SHP77 treated with DMSO at 0.1 percent for 48 hours (cell line): ENCODE results near the gene CPNE7.
"Not testable (repeated sequence)": the region's sequence is repeated elsewhere in the genome, so short reads cannot be mapped to it uniquely, and the experiment has no call there.

Source experiments
- DNase-seq: peaks from one replicate; lab custom pipeline; 2025; lab: John Stamatoyannopoulos, UW

CPNE7 gene

DNA sequence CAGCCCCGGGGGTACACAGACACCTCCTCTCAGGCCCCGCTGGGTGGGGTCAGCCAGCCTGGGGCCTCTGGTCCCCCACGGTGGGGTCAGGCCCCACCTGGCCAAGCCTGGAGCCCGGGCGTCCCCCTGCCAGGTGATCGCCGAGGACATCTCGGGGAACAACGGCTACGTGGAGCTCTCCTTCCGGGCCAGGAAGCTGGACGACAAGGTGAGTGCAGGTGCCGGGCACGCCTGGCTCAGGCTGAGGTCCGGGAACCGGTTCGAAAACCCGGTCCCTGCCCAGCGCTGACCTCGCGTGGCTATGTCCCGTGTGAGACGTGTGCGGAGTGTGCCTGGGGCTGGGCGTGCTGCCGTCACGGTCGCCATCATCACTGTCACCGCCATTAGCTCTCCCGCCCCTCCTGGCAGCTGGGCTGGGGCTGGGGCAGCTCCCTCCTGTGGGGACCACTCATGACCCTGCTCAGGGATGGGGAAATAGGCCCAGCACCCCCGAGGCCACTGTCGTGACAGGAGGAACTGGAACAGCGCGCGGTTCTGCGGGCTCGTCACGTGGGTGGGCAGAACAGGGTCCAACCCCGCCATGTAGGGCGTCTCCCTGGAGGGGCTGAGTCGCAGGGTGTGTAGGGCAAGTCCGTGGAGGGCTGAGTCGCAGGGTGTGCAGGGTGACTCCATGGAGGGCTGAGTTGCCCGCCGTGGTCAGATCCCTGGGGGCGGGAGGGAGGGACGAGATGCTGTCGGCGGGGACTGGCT is 8.5 kb downstream of the CPNE7 start:
- no peak for DNase-seq

DNA sequence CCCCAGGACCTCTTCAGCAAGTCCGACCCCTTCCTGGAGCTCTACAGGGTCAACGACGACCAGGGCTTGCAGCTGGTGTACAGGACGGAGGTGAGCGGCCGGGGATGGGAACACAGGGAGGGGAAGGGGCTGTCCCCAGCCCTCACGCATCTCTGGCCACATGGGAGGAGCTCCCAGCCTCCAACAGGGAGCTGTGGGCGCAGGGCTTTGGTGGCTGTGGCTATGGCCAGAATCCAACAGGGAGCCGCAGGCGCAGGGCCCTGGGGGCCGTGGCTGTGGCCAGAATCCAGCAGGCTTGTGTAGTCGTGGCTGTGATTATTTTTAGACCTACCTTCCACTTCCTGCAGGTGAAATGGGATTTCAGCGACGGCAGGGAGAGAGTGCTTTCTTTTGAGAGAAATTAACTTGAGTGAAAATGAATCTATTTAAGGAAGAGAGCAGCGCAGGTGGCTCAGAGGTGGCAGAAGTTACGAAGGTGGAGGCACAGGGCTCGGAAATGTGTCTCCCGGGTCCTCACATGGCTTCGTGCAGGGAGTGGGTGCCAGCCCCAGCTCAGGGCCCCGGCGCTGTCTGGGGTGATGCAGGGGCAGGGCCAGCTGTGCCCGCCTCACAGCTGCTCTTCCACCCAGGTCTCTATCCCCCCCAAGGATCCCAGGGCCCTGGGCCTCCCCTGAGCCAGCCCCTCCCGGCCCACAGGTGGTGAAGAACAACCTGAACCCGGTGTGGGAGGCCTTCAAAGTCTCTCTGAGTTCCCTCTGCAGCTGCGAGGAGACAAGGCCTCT is 9.4 kb downstream of the CPNE7 start:
- no peak for DNase-seq

DNA sequence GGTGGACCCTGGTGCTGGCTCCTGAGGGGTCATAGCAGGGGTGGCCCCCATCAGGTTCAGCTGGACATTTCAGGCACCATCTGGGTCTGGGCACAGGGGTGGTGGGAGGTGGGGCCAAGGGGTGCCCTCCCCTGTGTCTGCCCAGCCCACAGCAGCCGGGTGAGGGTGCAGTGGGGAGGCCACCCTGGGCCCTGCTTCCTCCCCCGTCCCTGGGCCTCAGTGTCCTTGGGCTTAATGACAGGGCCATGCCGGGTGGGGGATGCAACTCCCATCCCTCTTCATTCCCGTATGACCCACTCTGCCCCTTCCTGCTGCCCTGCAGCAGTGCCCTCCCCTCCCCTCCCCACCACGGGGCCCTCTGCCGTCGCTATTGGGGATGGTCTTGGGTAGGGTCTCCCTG is 10.7 kb downstream of the CPNE7 start:
- no peak for DNase-seq

DNA sequence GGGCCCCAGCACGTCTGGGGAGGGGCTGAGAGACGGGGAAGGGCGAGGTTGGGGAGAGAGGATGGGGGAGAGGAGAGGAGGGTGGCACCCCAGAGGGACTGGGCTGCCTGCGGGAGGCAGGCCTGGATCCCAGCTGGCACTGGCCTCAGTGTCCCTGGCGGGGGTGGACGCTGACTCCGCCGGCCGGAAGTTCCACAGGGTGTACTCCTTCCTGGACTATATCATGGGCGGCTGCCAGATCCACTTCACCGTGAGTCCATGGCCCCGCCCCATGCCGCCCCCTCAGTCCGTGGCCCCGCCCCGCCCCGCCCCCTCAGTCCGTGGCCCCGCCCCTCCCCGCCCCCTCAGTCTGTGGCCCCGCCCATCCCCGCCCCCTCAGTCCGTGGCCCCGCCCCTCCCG is 11.3 kb downstream of the CPNE7 start:
- DNase-seq, result no peak

DNA sequence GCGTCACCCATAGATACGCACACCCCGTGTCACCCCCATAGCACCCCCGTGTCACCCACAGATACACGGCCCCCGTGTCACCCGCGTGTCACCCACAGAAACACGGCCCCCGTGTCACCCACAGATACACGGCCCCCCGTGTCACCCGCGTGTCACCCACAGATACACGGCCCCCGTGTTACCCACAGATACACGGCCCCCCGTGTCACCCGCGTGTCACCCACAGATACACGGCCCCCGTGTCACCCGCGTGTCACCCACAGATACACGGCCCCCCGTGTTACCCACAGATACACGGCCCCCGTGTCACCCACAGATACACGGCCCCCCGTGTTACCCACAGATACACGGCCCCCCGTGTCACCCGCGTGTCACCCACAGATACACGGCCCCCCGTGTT is 12.1 kb downstream of the CPNE7 start:
- not testable (repeated sequence) for DNase-seq

DNA sequence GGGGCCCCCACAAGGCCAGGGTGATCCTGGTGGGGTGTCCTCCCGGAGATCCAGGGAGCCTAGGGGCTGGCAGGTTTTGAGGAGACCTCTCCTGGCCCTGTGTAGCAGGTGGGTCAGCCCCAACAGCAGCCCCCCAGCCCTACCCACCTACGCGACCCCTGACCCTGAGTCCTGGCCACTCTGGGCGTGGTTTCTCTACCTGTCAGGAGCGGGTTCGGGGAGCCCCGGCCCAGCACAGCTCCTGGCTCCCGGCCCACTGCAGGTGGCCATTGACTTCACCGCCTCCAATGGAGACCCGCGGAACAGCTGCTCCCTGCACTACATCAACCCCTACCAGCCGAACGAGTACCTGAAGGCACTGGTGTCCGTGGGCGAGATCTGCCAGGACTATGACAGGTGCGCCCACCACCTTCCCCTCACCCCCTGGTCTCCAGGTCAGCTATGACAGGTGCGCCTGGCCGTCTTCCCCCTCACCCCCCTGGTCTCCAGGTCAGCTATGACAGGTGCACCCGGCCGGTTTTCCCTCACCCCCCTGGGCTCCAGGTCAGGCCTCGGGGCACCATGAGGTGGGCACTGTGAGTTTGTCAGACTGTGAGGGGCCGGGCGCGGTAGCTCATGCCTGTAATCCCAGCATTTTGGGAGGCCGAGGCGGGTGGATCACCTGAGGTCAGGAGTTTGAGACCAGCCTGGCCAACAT is 13.0 kb downstream of the CPNE7 start:
- DNase-seq, result no peak

DNA sequence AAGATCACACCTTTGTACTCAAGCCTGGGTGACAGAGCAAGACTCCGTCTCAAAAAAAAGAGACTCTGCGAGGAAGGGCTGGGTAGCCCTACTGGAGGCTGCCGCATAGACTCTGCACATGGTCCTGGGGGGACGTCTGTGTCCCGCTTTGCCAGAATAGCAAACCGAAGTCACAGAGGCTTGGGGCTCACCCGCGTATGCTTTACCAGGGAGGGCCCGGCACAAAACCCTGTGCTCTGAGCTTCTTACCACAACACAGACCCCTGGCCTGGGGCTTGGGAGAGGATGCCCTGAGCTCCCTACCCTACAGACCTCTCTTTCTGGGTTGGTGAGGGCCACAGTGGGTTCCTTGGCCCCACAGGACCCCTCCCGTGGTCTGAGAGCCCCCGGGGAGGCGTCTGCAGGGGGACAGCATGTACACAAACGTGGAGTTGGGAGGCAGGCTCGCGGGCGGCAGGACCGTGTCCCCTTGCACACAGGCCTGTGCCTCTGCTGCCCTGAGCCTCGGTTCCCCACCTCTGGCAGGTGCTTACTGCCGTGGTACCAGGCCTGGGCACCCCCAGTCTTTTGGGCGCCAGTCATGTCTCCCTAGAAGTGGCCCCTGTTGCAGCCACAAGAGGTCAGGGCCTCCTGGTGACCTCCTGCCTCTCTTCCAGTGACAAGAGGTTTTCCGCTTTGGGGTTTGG is 13.8 kb downstream of the CPNE7 start:
- no peak for DNase-seq

DNA sequence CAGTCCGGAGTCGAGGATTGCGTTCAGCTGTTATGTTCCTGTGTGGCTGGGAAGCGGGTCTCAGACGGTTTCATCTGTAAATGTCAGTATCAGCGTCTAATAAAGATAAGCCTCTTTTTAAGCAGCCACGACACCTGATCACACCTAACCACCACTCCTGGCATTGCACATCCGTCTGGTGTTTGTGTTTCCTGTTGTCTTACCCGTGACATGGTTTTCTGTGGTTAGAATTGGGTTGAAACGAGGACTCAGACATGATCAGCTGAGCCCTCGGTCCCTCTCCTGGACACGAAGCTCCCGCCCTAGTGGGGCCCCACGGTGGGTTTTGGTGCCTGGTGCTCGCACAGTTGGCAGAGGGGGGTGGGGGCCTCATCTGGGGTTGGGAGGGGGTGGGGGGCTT is 18.3 kb downstream of the CPNE7 start:
- DNase-seq, result no peak

DNA sequence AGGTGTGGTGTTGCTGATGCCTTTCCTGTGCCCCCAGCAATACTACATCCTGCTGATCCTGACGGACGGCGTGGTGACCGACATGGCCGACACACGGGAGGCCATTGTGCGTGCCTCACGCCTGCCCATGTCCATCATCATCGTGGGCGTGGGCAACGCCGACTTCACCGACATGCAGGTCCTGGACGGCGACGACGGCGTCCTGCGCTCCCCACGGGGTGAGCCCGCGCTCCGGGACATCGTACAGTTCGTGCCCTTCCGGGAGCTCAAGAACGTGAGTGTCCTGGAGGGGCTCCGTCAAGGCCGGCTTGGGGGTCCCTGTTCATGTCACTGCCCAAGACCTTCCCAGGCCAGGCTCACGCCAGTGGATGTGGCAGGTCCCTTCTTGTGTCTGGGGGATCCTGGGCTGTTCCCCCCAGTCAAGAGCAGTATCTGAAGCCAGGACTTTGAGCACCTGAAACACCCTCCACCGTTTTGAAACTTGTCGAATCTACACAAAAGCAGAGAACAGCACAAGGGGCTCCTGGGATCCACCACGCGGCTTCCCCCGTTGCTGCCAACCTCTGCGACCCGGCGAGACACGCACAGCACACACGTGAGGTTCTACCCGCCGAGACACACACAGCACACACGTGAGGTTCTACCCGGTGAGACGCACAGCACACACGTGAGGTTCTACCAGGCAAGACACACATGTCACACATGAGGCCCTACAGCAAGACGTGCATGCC is 19.9 kb downstream of the CPNE7 start:
- DNase-seq, result no peak

DNA sequence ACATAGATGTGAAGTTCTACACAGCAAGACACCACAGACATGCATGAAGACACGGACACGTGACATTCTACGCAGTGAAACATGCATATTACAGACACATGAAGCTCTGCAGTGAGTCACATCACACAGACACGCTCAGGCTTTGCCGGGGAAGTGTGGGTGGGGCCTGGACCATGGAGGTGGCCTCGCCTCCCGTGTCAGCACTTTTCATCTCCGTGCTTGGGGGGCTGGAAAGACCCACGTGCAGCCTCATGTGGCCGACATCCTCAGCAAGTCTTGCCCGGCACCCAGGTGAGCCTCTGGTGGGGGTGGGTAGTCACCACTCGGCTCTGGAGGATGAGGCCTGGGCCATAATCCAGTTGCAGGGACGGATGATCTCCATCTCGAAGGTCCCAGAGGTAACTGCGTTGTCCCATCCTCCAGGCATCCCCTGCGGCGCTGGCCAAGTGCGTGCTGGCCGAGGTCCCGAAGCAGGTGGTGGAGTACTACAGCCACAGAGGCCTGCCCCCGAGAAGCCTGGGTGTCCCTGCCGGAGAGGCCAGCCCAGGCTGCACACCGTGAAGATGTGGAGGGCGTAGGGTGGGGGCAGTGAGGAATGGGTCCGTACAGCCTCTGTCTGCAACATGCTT is 20.6 kb downstream of the CPNE7 start:
- DNase-seq, result no peak

DNA sequence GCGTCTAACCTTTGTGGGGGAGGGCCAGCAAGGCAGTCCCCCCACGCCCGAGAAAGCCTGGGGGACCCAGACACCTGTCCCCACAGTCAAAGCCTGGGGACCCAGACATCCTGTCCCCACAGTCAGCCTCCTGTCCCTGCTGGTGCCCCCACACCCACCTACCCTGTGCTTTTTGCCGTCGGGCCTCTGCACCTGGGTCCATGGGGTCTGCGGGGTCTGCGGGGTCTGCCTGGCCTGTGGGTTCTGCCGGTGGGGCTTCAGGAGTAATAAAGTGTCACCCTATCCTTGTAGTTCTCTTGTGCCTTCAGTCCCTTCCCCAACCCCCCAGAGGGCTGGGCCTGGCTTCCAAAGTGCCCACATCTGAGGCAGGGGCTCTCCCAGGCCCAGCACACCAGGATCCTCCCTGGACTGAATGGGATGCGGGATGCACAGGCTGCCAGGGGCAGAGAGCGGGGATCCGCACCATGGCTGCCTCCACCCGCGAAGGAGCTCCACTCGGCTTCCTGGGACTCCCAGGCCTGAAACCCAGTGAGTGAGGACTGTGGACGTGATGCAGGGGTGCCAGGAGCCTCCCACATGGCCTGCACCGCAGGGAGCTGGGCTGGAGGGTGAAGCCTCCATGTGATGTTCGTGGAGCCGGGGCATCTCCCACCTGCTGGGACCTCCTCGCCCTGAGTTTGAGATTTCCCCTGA is 21.5 kb downstream of the CPNE7 start:
- no peak for DNase-seq

DNA sequence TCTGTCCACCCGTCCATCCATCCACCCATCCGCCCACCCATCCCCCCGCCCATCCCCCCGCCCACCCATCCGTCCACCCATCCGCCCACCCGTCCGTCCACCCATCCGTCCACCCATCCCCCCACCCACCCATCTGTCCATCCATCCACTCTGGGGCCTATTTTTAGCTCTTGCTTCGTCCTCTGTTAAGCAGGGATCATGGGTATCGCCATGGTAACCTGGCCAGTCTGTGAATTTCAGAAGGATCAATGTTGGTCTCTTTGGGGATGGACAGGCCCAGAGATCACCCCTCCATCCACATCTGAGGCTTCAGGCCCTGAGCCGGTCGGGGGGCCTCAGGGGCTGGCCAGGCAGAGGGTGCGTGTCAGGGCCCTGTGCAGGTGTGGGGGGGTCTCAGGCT is 22.6 kb downstream of the CPNE7 start:
- no peak for DNase-seq

DNA sequence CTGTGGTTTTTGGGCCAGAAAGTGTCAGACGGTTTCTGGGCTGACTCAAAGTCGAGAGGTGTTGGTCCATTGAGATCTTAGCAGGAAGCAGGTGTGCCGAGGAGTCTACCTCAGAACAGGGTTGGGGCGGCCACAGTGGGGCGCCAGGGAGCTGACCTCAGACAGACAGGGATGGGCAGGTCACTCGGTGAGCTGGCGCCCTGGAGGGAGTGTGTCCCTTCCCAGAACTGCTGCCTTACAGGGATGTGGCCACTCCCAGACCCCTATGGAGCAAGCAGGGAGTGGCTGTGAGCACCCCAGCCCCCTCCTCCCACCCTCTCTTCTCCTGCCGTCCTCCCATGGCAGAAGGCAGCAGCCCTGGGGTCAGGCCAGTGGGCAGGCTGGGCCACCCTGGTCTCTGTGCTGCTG is 23.9 kb downstream of the CPNE7 start:
- DNase-seq, result peak; percentile 70

DNA sequence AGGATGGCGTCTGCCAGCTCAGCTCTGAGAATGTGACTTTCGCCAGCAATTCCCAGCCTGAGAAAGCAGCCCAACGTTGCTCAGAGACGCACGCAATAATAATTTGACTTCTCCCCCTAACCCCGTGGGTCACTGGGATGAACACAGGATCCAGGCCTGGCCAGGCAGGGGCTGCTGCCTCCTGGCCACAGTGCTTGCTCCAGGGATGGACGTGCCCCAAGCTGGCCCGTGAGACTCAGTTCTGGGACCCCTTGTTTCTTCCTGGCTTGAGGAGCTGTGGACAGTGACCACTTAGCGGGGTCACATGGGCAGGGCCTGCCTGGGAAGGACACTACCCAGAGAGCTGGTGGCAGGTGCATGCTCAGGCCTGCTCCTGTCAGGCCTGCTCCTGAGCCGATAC is 24.3 kb downstream of the CPNE7 start:
- DNase-seq, result no peak

DNA sequence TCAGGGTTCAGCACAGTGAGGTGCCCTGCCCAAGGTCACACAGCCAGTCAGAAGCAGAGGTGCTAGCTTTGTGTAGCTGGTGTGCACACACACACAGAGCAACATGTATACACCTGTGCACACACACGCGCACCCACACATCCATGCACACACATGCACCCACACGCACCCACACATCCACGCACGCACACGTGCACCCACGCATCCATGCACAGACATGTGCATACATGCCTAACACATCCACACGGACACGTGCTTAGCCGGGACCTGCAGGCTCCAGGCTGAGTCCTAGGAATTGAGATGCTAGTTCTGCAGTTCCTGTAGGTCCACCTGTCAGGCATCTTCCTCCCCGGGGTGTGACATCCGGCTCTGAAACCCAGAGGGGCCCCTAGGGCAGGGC is 24.9 kb downstream of the CPNE7 start:
- no peak for DNase-seq

DNA sequence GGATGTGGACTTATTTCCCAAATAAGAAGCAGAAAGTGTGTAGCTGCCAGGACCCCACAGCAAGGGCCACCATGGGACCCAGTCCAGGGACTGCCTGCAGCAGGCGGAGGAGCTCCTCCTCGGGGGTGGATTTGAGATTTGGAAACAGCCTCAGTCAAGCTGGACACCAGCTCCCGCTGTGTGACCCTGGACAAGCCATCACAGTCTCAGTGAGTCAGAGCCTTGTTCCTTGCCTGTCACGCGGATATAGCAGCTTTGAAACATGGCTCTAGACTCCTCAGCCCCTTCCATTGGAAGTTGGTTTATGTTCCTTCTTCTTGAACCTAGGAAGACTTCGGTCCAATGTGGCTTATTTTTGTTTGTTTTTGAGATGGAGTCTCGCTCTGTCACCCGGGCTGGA is 25.4 kb downstream of the CPNE7 start:
- DNase-seq, result no peak

DNA sequence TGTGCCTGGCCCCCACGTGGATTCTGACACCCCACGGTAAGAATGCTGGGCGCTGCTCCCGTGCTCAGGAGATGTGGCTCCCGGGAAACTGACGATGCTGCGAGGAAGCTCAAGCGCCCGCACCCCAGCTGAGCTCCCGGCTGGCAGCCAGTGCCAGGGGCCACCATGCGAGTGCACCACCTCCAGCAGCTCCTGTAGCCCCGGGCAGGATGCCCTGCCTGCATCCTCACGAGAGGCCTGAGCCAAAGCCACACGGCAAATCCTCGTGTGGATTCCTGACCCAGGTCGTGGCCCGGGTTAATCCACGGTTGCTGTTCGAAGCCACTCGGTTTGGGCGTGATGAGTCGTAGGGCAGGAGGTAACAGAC is 26.3 kb downstream of the CPNE7 start:
- DNase-seq, result no peak

DNA sequence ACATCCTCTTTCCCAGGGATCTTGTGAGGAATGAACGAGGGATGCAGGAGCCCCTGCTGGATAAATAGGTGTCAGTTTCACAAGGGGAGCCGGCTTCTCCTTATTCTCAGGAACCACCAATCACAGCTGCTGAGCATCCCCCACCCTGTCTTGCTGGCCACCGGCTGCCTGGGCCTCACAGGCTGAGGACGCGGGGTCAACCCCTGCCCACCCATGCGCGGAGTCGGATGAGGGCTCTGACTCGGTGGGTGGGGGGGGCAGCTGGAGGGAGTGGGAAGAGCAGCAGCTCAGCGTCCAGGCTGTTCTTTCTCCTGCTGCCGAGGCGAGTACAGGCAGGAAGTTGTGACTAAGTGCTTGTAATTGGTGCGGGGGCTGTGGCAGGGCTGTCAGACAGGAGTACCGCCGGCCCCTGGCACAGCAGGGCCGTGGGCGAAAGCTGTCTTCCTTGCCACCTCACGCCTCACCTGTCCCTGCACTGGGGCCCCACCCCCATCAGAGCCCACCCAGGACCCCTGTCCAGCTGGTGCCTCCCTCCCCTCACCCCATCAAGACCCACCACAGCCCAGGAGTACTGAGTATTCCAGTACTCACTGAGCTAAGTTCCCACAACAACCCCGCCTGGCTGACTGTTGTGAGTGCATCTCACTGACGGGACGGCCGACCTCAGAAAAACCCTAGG is 26.9 kb downstream of the CPNE7 start:
- DNase-seq, result no peak

DNA sequence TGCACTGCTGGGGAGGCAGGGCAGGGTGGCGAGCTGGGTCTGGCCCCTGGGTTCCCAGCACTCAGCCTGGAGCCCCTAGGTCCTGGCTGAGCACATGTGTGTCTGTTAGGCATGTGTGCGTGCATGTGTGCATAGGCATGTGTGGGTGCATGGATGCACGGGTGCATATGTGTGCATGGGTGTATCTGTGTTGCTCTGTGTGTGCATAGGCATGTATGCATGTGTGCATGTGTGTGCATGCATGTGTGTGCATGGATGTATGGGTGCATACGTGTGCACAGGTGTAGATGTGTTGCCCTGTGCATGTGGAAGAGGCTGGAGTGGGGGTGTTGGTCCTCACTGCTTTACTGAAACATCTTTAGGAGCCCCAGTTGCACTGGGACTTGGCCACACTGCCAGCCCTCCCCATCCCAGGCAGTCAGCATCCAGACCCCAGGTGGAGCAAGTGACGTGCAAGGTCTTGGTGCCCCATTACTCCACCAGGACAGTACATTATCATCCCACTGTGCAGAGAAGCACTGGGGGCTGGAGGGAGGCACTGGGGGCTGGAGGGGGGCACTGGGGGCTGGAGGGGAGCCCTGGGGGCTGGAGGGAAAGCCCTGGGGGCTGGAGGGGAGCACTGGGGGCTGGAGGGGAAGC is 27.5 kb downstream of the CPNE7 start:
- no peak for DNase-seq

DNA sequence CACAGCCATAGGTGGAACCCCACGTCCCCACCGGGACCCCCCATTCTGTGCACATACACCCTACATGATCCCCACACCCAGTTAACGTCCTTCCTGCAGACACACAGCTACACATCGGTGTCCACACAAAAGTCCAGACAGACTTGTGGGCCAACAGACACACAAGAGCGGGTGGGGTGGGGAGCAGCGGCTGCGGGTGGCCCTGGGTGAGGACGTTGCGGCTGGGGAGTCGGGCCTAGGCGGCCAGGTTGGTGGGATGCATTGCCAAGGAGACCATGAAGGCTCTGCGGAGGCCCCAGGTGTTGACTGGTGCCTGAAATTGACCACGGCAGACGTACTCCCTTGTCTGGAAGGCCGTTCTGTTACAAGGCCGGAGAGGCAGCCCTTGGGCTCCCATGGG is 29.2 kb downstream of the CPNE7 start:
- DNase-seq, result no peak
